GM21423 (cell line): ENCODE data around the gene NEK1.
"Not testable (repeated sequence)": the region's sequence is repeated elsewhere in the genome, so short reads cannot be mapped to it uniquely, and the experiment has no call there.

Experiments
- ATAC-seq: cut with Tn5 transposase; IDR thresholded peaks from one replicate; pipeline ENCODE4 v1.9.1; 2021; ENCODE audit warnings: mild to moderate bottlenecking, moderate library complexity; ENCODE audit not compliant: unreplicated experiment

NEK1 gene

DNA sequence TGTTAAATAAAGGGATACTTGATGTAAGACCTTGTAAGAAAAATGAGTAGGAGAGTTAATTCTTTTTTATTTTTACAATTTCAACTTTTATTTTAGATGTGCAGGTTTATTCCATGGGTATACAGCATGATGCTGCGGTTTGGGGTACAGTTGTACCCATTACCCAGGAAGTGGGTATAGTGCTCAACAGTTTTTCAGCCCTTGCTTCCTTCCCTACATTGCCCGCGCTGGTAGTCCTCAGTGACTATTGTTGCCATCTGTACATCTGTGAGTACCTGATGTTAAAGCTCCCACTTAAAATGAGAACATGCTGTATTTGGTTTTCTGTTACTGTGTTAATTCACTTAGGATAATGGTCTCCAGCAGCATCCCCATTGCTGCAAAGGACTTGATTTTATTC lies 17.7 kb upstream of the NEK1 start:
- ATAC-seq = no peak

DNA sequence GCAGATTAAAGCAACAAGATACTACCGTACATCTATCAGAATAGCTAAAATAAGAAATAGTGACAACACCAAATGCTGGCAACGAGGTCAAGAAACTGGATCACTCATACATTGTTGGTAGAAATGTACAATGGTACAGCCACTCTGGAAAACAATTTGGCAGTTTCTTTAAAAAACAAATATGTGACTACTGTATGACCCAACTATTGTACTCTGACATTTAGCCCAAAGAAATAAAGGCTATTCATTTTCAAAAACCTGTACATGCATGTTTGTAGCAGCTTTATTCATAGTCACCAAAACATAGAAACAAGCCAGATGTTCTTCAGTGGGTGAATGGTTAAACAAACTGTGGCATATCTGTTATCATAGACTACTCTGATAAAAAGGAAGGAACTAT lies 16.2 kb upstream of the NEK1 start:
- ATAC-seq = no peak

DNA sequence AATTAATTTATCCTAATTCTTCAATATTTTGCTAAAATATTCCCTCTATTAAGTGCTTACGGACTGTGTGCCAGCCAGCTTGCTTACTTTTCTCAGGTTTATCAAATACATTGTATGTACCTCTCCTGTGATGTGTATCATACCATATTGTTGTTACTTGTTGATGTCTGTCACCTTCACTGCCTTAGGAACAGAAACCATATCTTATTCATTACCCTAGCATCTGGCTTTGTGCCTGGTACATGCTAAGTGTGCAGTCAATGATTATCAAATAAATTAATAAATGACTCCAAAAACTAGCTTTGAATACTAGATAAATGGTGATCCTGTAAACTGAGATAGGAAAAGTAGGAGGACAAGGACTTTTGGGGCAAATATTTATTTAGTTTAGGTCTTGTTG lies 14.9 kb upstream of the NEK1 start:
- ATAC-seq = peak; percentile 80

DNA sequence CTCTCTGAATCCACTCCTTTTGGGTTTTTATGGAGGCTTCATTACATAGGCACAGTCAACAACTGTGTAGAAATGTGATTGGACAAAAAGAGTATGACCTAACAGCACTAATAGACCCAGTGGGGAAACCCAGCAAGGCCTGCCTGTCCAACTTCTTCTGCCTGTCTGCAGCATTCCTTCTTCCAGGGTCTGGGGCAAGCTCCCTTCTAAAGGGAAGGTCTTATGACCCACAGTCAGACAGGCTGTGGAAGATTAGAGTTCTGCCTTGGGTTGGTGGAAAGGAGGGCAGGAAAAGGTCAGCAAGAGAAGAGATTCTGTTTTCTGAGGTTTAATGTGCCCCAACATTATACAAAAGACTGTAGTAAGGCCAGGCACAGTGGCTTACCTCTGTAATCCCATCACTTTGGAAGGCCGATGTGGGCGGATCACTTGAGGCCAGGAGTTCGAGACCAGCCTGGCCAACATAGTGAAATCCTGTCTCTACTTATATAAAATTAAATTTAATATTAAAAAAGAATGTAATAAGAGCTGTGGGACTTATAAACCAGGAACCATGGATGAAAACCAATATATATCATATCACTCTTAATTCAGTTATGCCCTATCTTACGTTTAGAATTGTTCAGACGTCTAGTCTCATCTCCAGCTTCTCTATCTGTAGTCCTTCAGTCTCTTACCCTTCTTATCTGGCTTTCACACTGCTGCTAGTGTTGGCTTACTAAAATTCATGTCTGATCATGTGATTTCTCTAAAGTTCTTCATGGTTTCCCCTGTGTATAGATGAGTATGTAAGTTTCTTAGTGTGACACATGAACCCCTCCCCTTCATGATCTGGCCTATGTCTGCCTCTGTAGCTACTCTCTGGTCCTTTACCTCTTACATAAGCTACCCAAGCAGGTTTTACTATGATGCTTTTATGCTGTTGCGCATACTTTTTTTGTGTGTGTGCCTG lies 14.2 kb upstream of the NEK1 start:
- peak; percentile 31 for ATAC-seq

DNA sequence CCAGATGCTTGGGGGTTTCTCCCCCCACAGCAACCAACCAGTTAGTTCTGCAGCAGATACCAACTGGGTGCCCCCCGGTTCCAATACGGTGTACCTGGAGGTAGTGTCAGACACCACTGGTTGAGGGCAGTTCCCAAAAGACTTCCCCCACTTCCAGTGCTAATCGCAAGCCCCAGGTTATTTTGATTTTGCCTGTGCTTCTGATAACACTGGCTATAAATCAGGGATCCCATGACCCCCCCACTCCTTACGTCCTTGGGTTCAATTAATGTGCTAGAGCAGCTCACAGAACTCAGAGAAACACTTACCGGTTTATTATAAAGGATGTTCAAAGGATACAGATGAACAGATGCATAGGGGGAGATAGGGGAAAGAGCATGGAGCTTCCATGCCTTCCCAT lies 13.5 kb upstream of the NEK1 start:
- no peak for ATAC-seq

DNA sequence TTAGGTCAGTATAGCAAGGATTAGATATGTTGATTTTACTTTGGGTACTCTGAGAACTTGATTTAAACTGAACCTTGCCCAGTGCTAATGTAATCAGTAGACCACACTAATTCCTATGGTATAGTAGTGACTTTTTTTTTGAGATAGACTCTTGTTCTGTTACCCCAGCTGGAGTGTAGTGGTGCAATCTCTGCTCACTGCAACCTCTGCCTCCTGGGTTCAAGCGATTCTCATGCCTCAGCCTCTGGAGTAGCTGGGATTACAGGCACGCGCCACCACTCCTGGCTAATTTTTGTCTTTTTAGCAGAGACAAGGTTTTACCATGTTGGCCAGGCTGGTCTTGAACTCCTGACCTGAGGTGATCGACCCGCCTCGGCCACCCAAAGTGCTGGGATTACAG lies 11.6 kb upstream of the NEK1 start:
- not testable (repeated sequence) for ATAC-seq

DNA sequence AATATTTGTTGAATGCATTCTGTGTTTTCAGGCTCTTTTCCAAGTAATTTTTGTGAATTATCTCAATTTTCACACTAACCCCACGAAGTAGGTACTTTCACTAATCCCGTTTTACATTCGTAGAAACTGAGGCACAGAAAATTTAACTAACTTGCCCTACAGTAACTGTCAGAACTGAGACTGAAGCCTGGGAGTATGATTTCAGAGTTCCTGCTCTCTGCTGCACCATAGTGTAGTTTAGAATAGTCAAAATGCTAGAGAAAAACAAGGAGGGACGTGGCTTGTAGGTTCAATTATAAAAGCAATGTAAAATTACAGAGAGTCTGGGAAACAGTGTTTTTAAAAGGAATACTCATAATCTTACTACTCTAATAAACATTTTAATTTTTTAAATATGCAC lies 10.2 kb upstream of the NEK1 start:
- no peak for ATAC-seq

DNA sequence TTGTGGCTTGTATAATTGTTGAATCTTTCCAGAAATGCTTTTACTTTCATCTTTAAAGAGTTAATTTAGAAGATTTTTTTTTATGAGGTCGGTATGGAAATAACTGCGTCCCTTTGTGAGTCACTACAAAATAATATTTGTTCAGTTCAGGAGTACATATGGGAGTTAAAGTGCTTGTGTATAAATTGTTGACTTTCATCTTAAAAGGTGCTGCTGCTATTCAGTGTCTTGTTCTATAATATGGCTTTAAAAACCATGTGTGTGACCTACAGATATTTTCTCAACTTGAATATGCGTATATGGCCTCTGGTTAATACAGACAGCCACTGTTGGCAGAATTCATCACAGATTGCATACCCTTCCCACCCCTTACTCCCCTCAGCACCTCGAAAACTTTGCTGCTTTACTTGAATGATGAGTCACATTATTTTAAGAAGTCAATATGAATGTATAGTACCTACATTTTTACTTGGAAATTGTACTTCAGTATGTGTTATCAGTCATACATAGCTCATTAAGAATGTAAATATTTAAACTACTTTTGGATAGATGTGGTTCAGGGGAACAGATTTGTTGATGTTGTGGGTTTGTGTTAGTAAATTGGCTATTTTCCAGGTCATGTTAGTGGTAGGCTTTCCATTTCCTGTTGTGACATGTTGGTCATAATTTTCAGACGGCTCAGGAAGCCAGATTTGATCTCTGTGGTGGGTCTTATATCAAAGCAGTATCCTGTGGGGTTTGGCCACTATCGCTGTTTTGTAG lies 9.5 kb upstream of the NEK1 start:
- ATAC-seq = no peak

DNA sequence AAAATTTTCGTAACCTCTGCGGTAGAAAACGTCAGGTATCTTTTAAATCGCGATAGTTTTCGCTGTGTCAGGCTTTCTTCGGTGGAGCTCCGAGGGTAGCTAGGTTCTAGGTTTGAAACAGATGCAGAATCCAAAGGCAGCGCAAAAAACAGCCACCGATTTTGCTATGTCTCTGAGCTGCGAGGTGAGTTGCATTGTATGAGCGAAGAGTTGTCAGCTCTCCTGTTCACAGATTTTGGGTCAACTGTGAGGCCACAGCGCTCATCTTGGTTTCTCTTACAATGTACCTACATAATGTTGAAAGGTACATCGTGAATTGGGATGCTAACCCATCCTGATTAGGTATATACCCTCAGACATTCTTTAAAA lies 8.5 kb upstream of the NEK1 start:
- no peak for ATAC-seq

DNA sequence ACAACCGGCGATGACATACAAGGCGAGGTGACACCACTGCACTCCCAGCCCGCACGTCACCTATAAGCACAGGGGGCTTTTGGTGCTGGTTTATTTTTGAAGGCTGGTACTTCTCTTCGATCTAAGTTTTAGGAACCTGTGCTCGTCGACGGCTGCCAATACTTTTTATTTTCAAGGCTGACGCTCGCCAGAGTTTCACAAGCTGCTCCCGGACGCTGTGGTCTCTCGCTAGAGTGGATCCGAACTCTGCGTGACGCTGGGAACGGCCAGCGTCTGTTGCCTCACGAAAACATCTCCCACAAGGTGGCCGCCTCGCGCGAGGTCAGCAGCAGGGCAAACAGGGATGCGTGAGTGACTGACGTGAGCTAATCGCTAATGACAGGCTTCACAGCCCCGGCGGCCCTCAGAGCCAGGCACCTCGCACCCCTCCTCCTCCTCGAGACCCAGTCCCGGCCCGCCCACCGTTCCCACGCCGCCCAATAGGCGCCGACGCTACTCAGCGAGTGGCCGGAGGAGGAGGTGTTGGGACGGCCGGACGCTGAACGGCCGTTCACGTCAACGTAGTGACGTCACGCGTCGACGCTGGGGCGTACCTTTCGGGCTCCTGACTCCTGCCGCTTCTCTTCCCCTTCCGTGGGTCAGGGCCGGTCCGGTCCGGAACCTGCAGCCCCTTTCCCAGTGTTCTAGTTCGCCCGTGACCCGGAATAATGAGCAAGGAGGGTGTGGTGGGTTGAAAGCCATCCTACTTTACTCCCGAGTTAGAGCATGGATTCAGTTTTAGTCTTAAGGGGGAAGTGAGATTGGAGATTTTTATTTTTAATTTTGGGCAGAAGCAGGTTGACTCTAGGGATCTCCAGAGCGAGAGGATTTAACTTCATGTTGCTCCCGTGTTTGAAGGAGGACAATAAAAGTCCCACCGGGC lies 7.8 kb upstream of the NEK1 start, which contains the start of gene CLCN3:
Gene CLCN3 (plus strand): TSS at position 621 of the 922 bp plus-strand sequence. CDS start 15,351 bp downstream, outside the sequence.
- peak; percentile 93 for ATAC-seq

DNA sequence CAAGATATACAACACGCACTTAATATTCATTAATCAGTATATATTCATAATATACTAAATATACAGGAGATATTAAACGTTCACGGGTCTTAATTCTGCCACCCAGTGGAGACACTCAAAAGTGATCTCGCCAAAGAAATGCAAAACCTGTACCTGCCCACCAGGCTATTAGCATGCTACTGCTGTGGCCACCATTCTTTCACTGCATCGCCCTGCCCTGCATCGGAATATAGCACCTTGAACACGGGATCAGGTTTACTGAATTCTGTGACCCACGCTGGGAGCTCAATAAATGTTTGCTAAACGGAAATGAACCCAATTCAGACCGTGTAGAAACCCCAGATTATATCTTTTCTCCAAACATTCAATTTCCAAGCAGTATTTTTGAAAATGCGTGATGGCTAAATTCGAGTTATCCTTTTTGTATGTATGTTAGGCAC lies 7.2 kb upstream of the NEK1 start:
- peak; percentile 31 for ATAC-seq

DNA sequence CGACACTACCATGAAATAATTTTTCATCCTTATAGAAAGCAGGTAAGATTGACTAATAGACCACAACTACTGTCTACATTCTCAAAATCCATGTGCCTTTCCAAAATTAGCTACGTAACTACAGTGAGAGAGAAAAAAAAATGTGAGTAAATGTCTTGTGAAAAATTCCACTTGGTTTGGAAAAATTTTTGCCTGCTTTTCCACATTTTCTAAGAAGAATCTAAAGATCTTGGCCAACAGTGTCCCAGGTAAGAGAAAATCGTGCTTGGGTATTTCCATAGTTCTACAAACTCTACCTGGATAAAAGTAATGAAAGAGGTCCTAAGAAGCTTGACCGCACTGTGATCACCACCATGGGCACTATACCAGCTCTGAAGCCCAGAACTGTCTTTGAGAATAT lies 6.6 kb upstream of the NEK1 start:
- ATAC-seq = no peak

DNA sequence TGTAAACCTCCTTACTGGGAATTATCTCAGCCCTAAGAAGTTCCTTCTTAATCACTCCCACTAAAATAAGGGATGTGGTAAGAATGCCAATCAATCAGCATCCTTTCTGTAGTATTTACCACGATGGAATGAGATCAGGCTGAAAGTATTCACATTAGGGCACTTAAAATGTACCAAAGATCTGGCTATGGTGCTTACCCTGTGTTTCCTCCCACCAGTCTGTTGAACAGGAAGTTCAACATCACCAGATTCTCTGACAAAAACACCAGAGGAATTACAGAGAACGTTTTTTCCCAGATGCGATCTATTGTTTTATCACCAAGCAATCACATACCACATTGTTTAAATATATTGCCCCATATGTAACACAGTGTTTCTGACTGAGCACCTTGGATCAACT lies 5.9 kb upstream of the NEK1 start:
- no peak for ATAC-seq

DNA sequence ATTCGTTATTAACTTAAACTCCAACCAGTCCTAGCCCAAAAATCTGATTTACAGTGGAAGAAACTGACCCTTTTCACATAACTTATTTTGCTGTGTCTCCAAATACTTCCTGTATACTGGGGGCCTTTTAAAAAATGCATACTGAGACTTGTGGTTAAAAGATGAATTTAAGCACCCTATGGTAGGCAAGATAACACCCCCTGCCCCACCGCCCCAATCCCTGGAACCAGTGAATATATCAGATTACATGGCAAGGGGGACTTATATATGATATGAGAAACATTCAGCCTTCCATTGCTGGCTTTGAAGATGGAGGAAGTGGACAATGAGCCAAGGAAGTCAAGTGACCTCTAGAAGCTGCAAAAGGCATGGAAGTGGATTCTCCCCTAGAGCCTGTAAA lies 4.9 kb upstream of the NEK1 start:
- no peak for ATAC-seq

DNA sequence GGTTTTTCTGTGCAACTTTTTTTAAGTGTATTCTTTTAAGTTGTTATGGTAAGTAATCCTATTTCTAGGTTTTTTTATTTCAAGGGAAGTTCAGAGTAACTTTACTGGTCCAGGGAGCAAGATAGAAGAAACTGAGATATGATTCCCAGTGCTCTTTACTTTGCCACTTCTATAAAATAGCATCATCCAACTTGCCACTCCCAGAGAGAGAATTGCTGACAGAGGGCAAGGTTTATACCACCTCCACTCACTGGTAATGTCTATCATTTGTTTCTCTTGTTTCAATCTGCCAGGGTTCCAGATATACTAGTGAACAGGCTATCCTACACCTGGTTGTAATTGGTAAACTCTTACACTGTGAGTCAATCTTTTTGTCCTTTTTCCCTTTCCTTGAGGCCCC lies 4.5 kb upstream of the NEK1 start:
- ATAC-seq = no peak

DNA sequence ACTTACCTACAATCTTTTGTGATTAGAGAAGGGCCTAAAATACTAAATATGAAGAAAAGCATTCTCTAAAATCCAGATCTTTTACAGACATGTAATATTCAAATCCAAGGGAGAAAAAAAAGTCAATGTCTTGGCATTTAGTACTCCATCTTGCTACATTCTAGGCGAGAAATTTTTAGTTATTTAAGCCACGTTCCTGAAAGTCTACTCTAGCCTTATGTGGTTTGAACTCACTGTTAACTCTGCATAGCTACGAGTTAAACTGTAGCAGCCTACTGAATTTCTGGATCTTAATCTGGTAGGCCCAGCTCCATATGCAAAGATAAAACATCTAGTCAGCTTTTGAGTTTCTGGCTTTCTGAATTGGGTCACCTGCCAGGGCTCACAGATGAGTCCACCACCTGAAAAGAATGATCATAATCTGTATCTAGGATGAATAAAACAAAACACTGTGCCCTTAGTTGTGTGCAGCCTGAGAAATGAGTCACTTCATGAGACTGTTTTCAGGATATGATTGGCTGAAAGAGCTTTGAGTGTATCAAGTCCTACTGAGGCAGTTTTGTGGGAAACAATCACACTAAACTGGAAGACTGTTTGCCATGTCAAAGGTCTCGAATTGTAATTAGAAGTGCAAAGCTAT lies 3.2 kb upstream of the NEK1 start:
- no peak for ATAC-seq

DNA sequence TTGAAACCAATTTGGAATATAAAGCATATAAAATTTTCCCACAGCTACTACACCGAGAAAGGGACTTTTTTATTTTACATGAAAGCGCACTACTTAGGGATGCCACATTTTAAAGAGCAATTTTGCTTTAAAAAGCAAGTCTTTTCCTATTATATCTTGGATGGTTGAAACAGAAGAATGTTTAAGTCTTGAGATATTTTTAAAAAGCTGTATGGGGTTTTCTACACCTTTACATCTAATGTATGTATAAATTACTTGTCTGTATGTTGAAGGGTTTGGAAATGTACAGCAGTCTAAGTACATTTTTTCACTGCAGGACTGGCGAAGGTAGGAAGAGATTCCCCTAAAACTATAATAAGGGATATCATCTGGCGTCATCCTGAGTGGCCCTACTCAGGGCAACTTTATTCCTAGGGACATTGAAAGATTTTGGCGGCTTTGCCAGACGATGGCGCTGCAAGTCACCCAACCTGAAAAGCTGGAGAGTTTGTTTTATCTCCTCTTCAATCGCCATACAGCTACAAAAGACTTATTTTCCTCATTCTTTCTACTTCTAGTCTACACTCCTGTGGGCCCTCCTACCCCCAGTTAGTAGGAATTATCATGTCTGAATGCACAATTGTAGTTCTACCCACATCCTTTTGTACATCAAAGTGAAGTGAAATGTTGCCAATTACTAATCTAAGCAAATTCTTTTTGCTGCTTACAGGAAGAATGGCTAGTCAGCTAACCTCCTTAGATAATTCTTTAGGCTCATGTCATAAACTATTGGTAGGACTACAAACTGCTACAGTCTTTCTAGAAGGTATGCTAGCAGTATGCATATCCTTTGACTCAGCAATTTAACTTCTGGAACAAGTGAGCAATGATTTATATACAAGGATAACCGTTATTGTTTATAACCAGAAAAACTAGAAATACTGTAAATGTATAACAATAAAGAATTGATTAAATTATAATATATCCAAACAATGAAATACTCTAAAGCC lies 782 bp upstream of the NEK1 start:
- ATAC-seq = peak; percentile 36

DNA sequence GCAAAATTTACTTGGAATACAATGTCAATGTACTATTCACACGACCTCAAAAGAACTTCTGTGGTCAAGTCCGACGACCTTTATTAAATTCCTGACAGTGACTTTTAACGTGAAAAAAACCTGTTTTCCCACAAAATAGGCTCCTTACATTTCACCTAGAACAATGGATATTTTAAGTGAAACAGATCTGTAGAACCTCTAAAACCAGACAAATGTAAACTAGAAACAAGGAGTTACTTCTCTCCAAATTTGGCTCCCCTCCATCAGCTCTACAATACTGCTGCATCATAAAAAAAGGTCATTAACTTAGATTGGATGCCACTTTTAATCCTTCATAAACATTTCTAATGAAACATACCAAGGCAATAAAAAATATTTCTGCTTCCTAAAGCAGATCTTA lies 1.2 kb downstream of the NEK1 start:
- ATAC-seq = no peak

DNA sequence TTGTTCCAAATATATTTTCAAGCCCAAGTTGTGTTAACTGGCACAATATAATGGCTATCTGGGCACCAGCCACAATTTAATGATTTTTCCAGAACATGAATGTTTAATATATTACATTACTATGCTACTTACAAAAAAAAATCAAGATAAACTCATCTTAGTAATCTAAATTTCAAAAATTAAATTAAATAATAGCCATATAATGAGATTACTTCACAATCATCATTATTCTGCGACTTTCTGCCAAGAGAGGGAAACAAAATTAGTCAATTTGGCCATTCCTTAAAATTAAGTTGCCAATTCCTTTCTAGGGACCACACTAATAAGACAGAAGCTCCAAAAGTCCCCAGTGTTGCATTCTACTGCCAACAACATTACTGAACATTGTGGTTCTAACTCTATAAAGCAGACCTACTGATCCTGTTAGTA lies 7.5 kb downstream of the NEK1 start:
- no peak for ATAC-seq
